HepG2 (cell line): Measurements from ENCODE around the gene TCF25. TPM values are rescaled to one million over a fixed set of nuclear protein-coding genes. Genes with fewer than 3 reads are reported as not detected.

Experiments used
- ARNT2 ChIP-seq: sonication (generic); formaldehyde crosslinking; IDR thresholded peaks from 2 replicates; pipeline ENCODE4 v1.8.0; 2022; ENCODE audit warnings: mild to moderate bottlenecking, low read depth, missing genetic modification reagents, moderate library complexity
- ATRX ChIP-seq: sonication (generic); formaldehyde crosslinking; IDR thresholded peaks from 2 replicates; pipeline ENCODE4 v1.4.0; 2020; ENCODE audit warnings: missing genetic modification reagents, borderline replicate concordance
- CHCHD3 ChIP-seq: sonication (generic); formaldehyde crosslinking; IDR thresholded peaks from 2 replicates; pipeline ENCODE4 v1.8.0; 2022; ENCODE audit warnings: mild to moderate bottlenecking, missing genetic modification reagents, moderate library complexity
- FOXK2 ChIP-seq: fragments of 450-650 bp; IDR thresholded peaks from 2 replicates; pipeline ENCODE4 v1.6.1; 2016
- JUND ChIP-seq: sonication (generic); formaldehyde crosslinking; IDR thresholded peaks from 2 replicates; pipeline ENCODE4 v1.8.0; 2022; ENCODE audit warnings: mild to moderate bottlenecking, missing genetic modification reagents
- KAT8 ChIP-seq: IDR thresholded peaks from 2 replicates; pipeline ENCODE4 v1.6.1; 2016; ENCODE audit warnings: missing genetic modification reagents, missing compliant biosample characterization
- MEIS2 ChIP-seq: sonication (generic); formaldehyde crosslinking; IDR thresholded peaks from 2 replicates; pipeline ENCODE4 v1.9.0; 2021; ENCODE audit warnings: mild to moderate bottlenecking, missing genetic modification reagents
- MZF1 ChIP-seq: sonication (generic); formaldehyde crosslinking; IDR thresholded peaks from 2 replicates; pipeline ENCODE4 v1.8.1; 2023; ENCODE audit warnings: mild to moderate bottlenecking, missing genetic modification reagents, borderline replicate concordance
- NFKB2 ChIP-seq: sonication (generic); formaldehyde crosslinking; IDR thresholded peaks from 2 replicates; pipeline ENCODE4 v1.4.0; 2020; ENCODE audit warnings: missing genetic modification reagents, borderline replicate concordance
- RNF2 ChIP-seq: fragments of 450-650 bp; conservative IDR thresholded peaks from 2 replicates; pipeline ENCODE4 v1.6.1; 2016; ENCODE audit warnings: low read depth
- SAP130 ChIP-seq: IDR thresholded peaks from 2 replicates; pipeline ENCODE4 v1.6.1; 2016; ENCODE audit warnings: low read depth
- XBP1 ChIP-seq: sonication (generic); formaldehyde crosslinking; IDR thresholded peaks from 2 replicates; pipeline ENCODE4 v1.5.0; 2020; ENCODE audit warnings: missing genetic modification reagents
- YEATS4 ChIP-seq: sonication (generic); formaldehyde crosslinking; IDR thresholded peaks from 2 replicates; pipeline ENCODE4 v1.4.0; 2020; ENCODE audit warnings: missing genetic modification reagents, borderline replicate concordance
- ZNF605 ChIP-seq: sonication (generic); formaldehyde crosslinking; IDR thresholded peaks from 2 replicates; pipeline ENCODE4 v1.8.0; 2022; ENCODE audit warnings: mild to moderate bottlenecking, missing genetic modification reagents
- ZNF709 ChIP-seq: sonication (generic); formaldehyde crosslinking; IDR thresholded peaks from 2 replicates; pipeline ENCODE4 v1.5.0; 2020; ENCODE audit warnings: mild to moderate bottlenecking, missing genetic modification reagents
- ZNF782 ChIP-seq: sonication (generic); formaldehyde crosslinking; IDR thresholded peaks from 2 replicates; pipeline ENCODE4 v1.4.0; 2020; ENCODE audit warnings: missing genetic modification reagents, mild to moderate bottlenecking, borderline replicate concordance
- ZSCAN30 ChIP-seq: sonication (generic); formaldehyde crosslinking; IDR thresholded peaks from 2 replicates; pipeline ENCODE4 v1.5.0; 2020; ENCODE audit warnings: mild to moderate bottlenecking, missing genetic modification reagents
- polyA plus RNA-seq, 8 experiments: library from polyadenylated mRNA; depleted of rRNA in 3 of 8; stranded (reverse) in 7 of 8; unstranded in 1 of 8; fragments of >200 nt; fragmentation: Illumina TruSeq in 4 of 8; extraction: Trizol in 4 of 8; gene quantifications; 2 replicates each; pipeline versions ENCODE4 v1.2.1 to v1.2.3, GENCODE V29; 2011 to 2016; ENCODE audit warnings: low read depth in 4 of 8, missing spikeins in 1 of 8, mixed read lengths in 1 of 8; ENCODE audit not compliant: insufficient read depth in 1 of 8
- total RNA-seq, 5 experiments: library from RNA; depleted of rRNA; stranded (reverse); fragments of >200 nt; fragmentation: Illumina TruSeq; extraction: Trizol; gene quantifications; 2 replicates each; pipeline ENCODE4 v1.2.3, GENCODE V29; 2016; ENCODE audit warnings: low read depth in 1 of 5
- TF ChIP-seq, protein P1 (sequence below): sonication (generic); formaldehyde crosslinking; IDR thresholded peaks from 2 replicates; pipeline ENCODE4 v1.4.0; 2020; ENCODE audit warnings: missing genetic modification reagents, borderline replicate concordance
- TF ChIP-seq, protein P2 (sequence below): sonication (generic); formaldehyde crosslinking; IDR thresholded peaks from 2 replicates; pipeline ENCODE4 v1.5.1; 2020; ENCODE audit warnings: mild to moderate bottlenecking, missing genetic modification reagents, moderate library complexity
- TF ChIP-seq, protein P3 (sequence below): sonication (generic); formaldehyde crosslinking; IDR thresholded peaks from 2 replicates; pipeline ENCODE4 v1.9.0; 2021; ENCODE audit warnings: missing genetic modification reagents, mild to moderate bottlenecking, borderline replicate concordance

The TCF25 gene
- total and polyA plus RNA-seq, 2 of the 13 experiments (the other 11 are each of a cell fraction or from before 2014, with no cell fraction given), result 138 to 206 TPM

DNA sequence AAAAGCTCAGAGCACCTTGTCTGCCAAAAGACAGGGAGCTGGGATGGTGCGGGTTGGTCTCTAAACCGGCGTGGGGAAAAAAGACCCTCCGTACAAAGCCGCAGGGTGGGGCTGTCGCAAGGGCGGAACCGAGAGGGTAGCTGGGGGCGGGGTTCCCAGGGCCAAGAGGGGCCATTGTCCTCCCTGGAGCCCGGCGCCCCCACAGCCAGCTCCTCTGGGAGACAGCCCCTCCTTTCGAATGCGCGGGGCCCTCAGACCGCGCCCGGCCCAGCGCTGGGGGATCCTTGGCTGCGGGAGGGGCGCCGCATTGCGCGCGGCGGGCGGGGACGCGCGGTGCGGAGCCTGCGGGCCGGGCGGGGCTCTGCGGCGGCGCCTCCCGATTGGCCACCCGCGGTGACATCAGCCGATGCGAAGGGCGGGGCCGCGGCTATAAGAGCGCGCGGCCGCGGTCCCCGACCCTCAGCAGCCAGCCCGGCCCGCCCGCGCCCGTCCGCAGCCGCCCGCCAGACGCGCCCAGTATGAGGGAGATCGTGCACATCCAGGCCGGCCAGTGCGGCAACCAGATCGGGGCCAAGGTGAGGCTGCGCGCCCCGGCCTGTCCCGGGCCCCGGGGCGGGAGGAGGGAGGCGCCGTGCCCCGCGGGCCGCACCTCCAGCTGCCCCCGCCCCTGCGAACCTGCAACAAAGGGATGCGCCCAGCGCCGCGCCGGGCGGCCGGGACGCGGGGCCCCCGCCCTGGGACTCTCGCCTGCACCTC, 49.7 kb downstream of the TCF25 start, which contains the start of gene TUBB3 (continued):
- TF ChIP-seq SAP130 (CRISPR knock-in tag) (peak; percentile 77), KAT8 (CRISPR knock-in tag) (no peak), FOXK2 (no peak), XBP1 (no peak), ZNF782 (CRISPR knock-in tag) (peak; percentile 31; the same call in 1 of the 2 replicates), ATRX (no peak), ZNF709 (no peak), ARNT2 (CRISPR knock-in tag) (peak; percentile 92), ZNF605 (CRISPR knock-in tag) (no peak; the same call in 1 of the 2 replicates), ZSCAN30 (CRISPR knock-in tag) (no peak), CHCHD3 (CRISPR knock-in tag) (peak; percentile 84), JUND (CRISPR knock-in tag) (0 out of 2 replicates have a peak, but pooled peaks have one; percentile 31), RNF2 (peak; percentile 75; the same call in 1 of the 2 replicates), YEATS4 (CRISPR knock-in tag) (peak; percentile 35; the same call in 1 of the 2 replicates), NFKB2 (CRISPR knock-in tag) (0 out of 2 replicates have a peak, but pooled peaks have one; percentile 2), MZF1 (no peak), MEIS2 (CRISPR knock-in tag) (peak; percentile 89)
- TF ChIP-seq, protein P1, sequence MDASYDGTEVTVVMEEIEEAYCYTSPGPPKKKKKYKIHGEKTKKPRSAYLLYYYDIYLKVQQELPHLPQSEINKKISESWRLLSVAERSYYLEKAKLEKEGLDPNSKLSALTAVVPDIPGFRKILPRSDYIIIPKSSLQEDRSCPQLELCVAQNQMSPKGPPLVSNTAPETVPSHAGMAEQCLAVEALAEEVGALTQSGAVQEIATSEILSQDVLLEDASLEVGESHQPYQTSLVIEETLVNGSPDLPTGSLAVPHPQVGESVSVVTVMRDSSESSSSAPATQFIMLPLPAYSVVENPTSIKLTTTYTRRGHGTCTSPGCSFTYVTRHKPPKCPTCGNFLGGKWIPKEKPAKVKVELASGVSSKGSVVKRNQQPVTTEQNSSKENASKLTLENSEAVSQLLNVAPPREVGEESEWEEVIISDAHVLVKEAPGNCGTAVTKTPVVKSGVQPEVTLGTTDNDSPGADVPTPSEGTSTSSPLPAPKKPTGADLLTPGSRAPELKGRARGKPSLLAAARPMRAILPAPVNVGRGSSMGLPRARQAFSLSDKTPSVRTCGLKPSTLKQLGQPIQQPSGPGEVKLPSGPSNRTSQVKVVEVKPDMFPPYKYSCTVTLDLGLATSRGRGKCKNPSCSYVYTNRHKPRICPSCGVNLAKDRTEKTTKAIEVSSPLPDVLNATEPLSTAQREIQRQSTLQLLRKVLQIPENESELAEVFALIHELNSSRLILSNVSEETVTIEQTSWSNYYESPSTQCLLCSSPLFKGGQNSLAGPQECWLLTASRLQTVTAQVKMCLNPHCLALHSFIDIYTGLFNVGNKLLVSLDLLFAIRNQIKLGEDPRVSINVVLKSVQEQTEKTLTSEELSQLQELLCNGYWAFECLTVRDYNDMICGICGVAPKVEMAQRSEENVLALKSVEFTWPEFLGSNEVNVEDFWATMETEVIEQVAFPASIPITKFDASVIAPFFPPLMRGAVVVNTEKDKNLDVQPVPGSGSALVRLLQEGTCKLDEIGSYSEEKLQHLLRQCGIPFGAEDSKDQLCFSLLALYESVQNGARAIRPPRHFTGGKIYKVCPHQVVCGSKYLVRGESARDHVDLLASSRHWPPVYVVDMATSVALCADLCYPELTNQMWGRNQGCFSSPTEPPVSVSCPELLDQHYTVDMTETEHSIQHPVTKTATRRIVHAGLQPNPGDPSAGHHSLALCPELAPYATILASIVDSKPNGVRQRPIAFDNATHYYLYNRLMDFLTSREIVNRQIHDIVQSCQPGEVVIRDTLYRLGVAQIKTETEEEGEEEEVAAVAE (CRISPR knock-in tag), result no peak
- TF ChIP-seq, protein P2, sequence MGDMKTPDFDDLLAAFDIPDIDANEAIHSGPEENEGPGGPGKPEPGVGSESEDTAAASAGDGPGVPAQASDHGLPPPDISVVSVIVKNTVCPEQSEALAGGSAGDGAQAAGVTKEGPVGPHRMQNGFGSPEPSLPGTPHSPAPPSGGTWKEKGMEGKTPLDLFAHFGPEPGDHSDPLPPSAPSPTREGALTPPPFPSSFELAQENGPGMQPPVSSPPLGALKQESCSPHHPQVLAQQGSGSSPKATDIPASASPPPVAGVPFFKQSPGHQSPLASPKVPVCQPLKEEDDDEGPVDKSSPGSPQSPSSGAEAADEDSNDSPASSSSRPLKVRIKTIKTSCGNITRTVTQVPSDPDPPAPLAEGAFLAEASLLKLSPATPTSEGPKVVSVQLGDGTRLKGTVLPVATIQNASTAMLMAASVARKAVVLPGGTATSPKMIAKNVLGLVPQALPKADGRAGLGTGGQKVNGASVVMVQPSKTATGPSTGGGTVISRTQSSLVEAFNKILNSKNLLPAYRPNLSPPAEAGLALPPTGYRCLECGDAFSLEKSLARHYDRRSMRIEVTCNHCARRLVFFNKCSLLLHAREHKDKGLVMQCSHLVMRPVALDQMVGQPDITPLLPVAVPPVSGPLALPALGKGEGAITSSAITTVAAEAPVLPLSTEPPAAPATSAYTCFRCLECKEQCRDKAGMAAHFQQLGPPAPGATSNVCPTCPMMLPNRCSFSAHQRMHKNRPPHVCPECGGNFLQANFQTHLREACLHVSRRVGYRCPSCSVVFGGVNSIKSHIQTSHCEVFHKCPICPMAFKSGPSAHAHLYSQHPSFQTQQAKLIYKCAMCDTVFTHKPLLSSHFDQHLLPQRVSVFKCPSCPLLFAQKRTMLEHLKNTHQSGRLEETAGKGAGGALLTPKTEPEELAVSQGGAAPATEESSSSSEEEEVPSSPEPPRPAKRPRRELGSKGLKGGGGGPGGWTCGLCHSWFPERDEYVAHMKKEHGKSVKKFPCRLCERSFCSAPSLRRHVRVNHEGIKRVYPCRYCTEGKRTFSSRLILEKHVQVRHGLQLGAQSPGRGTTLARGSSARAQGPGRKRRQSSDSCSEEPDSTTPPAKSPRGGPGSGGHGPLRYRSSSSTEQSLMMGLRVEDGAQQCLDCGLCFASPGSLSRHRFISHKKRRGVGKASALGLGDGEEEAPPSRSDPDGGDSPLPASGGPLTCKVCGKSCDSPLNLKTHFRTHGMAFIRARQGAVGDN, result peak; percentile 61
- TF ChIP-seq, protein P3, sequence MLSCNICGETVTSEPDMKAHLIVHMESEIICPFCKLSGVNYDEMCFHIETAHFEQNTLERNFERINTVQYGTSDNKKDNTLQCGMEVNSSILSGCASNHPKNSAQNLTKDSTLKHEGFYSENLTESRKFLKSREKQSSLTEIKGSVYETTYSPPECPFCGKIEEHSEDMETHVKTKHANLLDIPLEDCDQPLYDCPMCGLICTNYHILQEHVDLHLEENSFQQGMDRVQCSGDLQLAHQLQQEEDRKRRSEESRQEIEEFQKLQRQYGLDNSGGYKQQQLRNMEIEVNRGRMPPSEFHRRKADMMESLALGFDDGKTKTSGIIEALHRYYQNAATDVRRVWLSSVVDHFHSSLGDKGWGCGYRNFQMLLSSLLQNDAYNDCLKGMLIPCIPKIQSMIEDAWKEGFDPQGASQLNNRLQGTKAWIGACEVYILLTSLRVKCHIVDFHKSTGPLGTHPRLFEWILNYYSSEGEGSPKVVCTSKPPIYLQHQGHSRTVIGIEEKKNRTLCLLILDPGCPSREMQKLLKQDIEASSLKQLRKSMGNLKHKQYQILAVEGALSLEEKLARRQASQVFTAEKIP (CRISPR knock-in tag), result no peak
